Measurements from ENCODE around the gene KRT35.

- TF ChIP-seq CTCF (IDR thresholded peaks at IDR 0.05), result no peak
- TF ChIP-seq POLR2A (IDR thresholded peaks at IDR 0.05), result no peak
- TF ChIP-seq POLR2AphosphoS5 (IDR thresholded peaks at IDR 0.05; ENCODE audit: insufficient read depth in 1 of 2, low read depth in 1 of 2), result no peak
These were observed 38.7 kb upstream of the KRT35 start for GRCh38 chr17:41519501-41520224.
